GM12864 (cell line): Measurements from ENCODE around the gene STK11IP.

Experiments used
- DNase-seq: peaks from one replicate; pipeline ENCODE4 v3.0.0-alpha.2; 2011; ENCODE audit warnings: low read depth
- H3K4me3 ChIP-seq: 2 replicates; pipeline ENCODE4 v1.5.1; 2011; ENCODE audit warnings: mild to moderate bottlenecking, low read depth, low read length, control low read depth
- CTCF ChIP-seq: IDR thresholded peaks from 2 replicates; pipeline ENCODE4 v1.5.1; 2011; ENCODE audit warnings: low read depth, mild to moderate bottlenecking, moderate library complexity, low read length, control low read depth, inconsistent platforms; ENCODE audit errors: missing control alignments

STK11IP gene

GRCh38 chr2:219636144-219636915, 38.7 kb downstream of the STK11IP start:
- H3K4me3 ChIP-seq, result no peak overlapping the region
- no peak for TF ChIP-seq CTCF
- no peak for DNase-seq

GRCh38 chr2:219636941-219637841, 39.5 kb downstream of the STK11IP start:
- no peak for TF ChIP-seq CTCF
- H3K4me3 ChIP-seq, result no peak overlapping the region
- no peak for DNase-seq

GRCh38 chr2:219637842-219638185, 40.2 kb downstream of the STK11IP start:
- DNase-seq, result no peak
- no peak for TF ChIP-seq CTCF

GRCh38 chr2:219638217-219638947, 40.7 kb downstream of the STK11IP start:
- H3K4me3 ChIP-seq, result no peak overlapping the region
- no peak for TF ChIP-seq CTCF
- no peak for DNase-seq

More at GRCh38 chr2:219637842-219638185, 40.2 kb downstream of the STK11IP start:
- H3K4me3 ChIP-seq, result no peak overlapping the region

GRCh38 chr2:219638948-219639755, 41.5 kb downstream of the STK11IP start:
- no peak for DNase-seq
- no peak for TF ChIP-seq CTCF
- H3K4me3 ChIP-seq, result no peak overlapping the region

- DNase-seq, result no peak
- H3K4me3 ChIP-seq, result no peak overlapping the region
- no peak for TF ChIP-seq CTCF
These were observed 43.9 kb downstream of the STK11IP start for GRCh38 chr2:219641390-219642068.
